ENCODE data around the gene TMEM273.
"Not testable (repeated sequence)": the region's sequence is repeated elsewhere in the genome, so short reads cannot be mapped to it uniquely, and the experiment has no call there.

TMEM273 gene

GRCh38 chr10:49207113-49207512, 18.9 kb upstream of the TMEM273 start:
- Histone ChIP-seq H3K36me3 (ENCODE audit: insufficient read depth, low read length) (no peaks in the 10 kb centered on the region), H3K79me2 (ENCODE audit: control insufficient read depth, insufficient read depth, low read length, unreplicated experiment) (no peaks in the 10 kb centered on the region), H3K4me1 (ENCODE audit: control insufficient read depth, insufficient read depth, low read length, unreplicated experiment) (no peaks in the 10 kb centered on the region), H3K4me3 (ENCODE audit: low read depth, low read length) (no peak overlapping the region), H2AFZ (ENCODE audit: low read length, unreplicated experiment) (no peak overlapping the region), H3K27ac (ENCODE audit: low read depth, low read length) (no peak overlapping the region), H3K27me3 (ENCODE audit: insufficient read depth, low read length) (peaks cover 83% of the 10 kb centered on the region)

GRCh38 chr10:49205206-49205605, 17.0 kb upstream of the TMEM273 start:
- Histone ChIP-seq H3K79me2 (ENCODE audit: control insufficient read depth, insufficient read depth, low read length, unreplicated experiment) (no peaks in the 10 kb centered on the region), H2AFZ (ENCODE audit: low read length, unreplicated experiment) (no peak overlapping the region), H3K27me3 (ENCODE audit: insufficient read depth, low read length) (peaks cover 71% of the 10 kb centered on the region), H3K4me3 (ENCODE audit: low read depth, low read length) (no peak overlapping the region), H3K27ac (ENCODE audit: low read depth, low read length) (no peak overlapping the region), H3K4me1 (ENCODE audit: control insufficient read depth, insufficient read depth, low read length, unreplicated experiment) (no peaks in the 10 kb centered on the region), H3K36me3 (ENCODE audit: insufficient read depth, low read length) (no peaks in the 10 kb centered on the region)

GRCh38 chr10:49204119-49204518, 15.9 kb upstream of the TMEM273 start:
- Histone ChIP-seq H3K36me3 (ENCODE audit: insufficient read depth, low read length) (no peaks in the 10 kb centered on the region), H3K27me3 (ENCODE audit: insufficient read depth, low read length) (peaks cover 69% of the 10 kb centered on the region), H3K4me1 (ENCODE audit: control insufficient read depth, insufficient read depth, low read length, unreplicated experiment) (no peaks in the 10 kb centered on the region), H3K4me3 (ENCODE audit: low read depth, low read length) (no peak overlapping the region), H3K27ac (ENCODE audit: low read depth, low read length) (no peak overlapping the region), H2AFZ (ENCODE audit: low read length, unreplicated experiment) (no peak overlapping the region), H3K79me2 (ENCODE audit: control insufficient read depth, insufficient read depth, low read length, unreplicated experiment) (no peaks in the 10 kb centered on the region)

GRCh38 chr10:49202266-49202665, 14.1 kb upstream of the TMEM273 start:
- Histone ChIP-seq H3K4me3 (ENCODE audit: low read depth, low read length) (no peak overlapping the region), H3K4me1 (ENCODE audit: control insufficient read depth, insufficient read depth, low read length, unreplicated experiment) (no peaks in the 10 kb centered on the region), H3K27me3 (ENCODE audit: insufficient read depth, low read length) (peaks cover 62% of the 10 kb centered on the region), H3K27ac (ENCODE audit: low read depth, low read length) (no peak overlapping the region), H3K79me2 (ENCODE audit: control insufficient read depth, insufficient read depth, low read length, unreplicated experiment) (no peaks in the 10 kb centered on the region), H3K36me3 (ENCODE audit: insufficient read depth, low read length) (no peaks in the 10 kb centered on the region), H2AFZ (ENCODE audit: low read length, unreplicated experiment) (no peak overlapping the region)

- Histone ChIP-seq H3K79me2 (ENCODE audit: control insufficient read depth, insufficient read depth, low read length, unreplicated experiment) (no peaks in the 10 kb centered on the region), H3K36me3 (ENCODE audit: insufficient read depth, low read length) (no peaks in the 10 kb centered on the region), H2AFZ (ENCODE audit: low read length, unreplicated experiment) (no peak overlapping the region), H3K27me3 (ENCODE audit: insufficient read depth, low read length) (peaks cover 49% of the 10 kb centered on the region), H3K4me1 (ENCODE audit: control insufficient read depth, insufficient read depth, low read length, unreplicated experiment) (no peaks in the 10 kb centered on the region), H3K27ac (ENCODE audit: low read depth, low read length) (no peak overlapping the region), H3K4me3 (ENCODE audit: low read depth, low read length) (no peak overlapping the region)
Observed at GRCh38 chr10:49200854-49201253, 12.7 kb upstream of the TMEM273 start.

- H3K36me3 ChIP-seq (ENCODE audit: insufficient read depth, low read length) = no peaks in the 10 kb centered on the region
- H3K79me2 ChIP-seq (ENCODE audit: control insufficient read depth, insufficient read depth, low read length, unreplicated experiment) = no peaks in the 10 kb centered on the region
- no peak overlapping the region for H3K27ac ChIP-seq (ENCODE audit: low read depth, low read length)
- peaks cover 33% of the 10 kb centered on the region for H3K27me3 ChIP-seq (ENCODE audit: insufficient read depth, low read length)
- H2AFZ ChIP-seq (ENCODE audit: low read length, unreplicated experiment) = no peak overlapping the region
- no peak overlapping the region for H3K4me3 ChIP-seq (ENCODE audit: low read depth, low read length)
- no peaks in the 10 kb centered on the region for H3K4me1 ChIP-seq (ENCODE audit: control insufficient read depth, insufficient read depth, low read length, unreplicated experiment)
Observed at GRCh38 chr10:49197171-49197570, 9.0 kb upstream of the TMEM273 start.

- H2AFZ ChIP-seq (ENCODE audit: low read length, unreplicated experiment); H3K79me2 ChIP-seq (ENCODE audit: control insufficient read depth, insufficient read depth, low read length, unreplicated experiment); H3K4me3 ChIP-seq (ENCODE audit: low read depth, low read length); H3K36me3 ChIP-seq (ENCODE audit: insufficient read depth, low read length); H3K4me1 ChIP-seq (ENCODE audit: control insufficient read depth, insufficient read depth, low read length, unreplicated experiment); H3K27ac ChIP-seq (ENCODE audit: low read depth, low read length): not testable (repeated sequence)
- H3K27me3 ChIP-seq (ENCODE audit: insufficient read depth, low read length) = peaks cover 28% of the 10 kb centered on the region
Observed at GRCh38 chr10:49195864-49196263, 7.7 kb upstream of the TMEM273 start.

- Histone ChIP-seq H3K79me2 (ENCODE audit: control insufficient read depth, insufficient read depth, low read length, unreplicated experiment) (no peaks in the 10 kb centered on the region), H3K36me3 (ENCODE audit: insufficient read depth, low read length) (no peaks in the 10 kb centered on the region), H3K27me3 (ENCODE audit: insufficient read depth, low read length) (peaks cover 28% of the 10 kb centered on the region; the same call in 1 of the 2 replicates), H3K4me1 (ENCODE audit: control insufficient read depth, insufficient read depth, low read length, unreplicated experiment) (no peaks in the 10 kb centered on the region), H2AFZ (ENCODE audit: low read length, unreplicated experiment) (no peak overlapping the region), H3K27ac (ENCODE audit: low read depth, low read length) (no peak overlapping the region), H3K4me3 (ENCODE audit: low read depth, low read length) (no peak overlapping the region)
Observed at GRCh38 chr10:49194212-49194920, 6.2 kb upstream of the TMEM273 start.

- Histone ChIP-seq H3K79me2 (ENCODE audit: control insufficient read depth, insufficient read depth, low read length, unreplicated experiment) (no peaks in the 10 kb centered on the region), H2AFZ (ENCODE audit: low read length, unreplicated experiment) (no peak overlapping the region), H3K27me3 (ENCODE audit: insufficient read depth, low read length) (peaks cover 42% of the 10 kb centered on the region), H3K4me3 (ENCODE audit: low read depth, low read length) (no peak overlapping the region), H3K27ac (ENCODE audit: low read depth, low read length) (no peak overlapping the region), H3K36me3 (ENCODE audit: insufficient read depth, low read length) (no peaks in the 10 kb centered on the region), H3K4me1 (ENCODE audit: control insufficient read depth, insufficient read depth, low read length, unreplicated experiment) (no peaks in the 10 kb centered on the region)
Observed at GRCh38 chr10:49191349-49191748, 3.2 kb upstream of the TMEM273 start.

GRCh38 chr10:49189422-49189821, 1.2 kb upstream of the TMEM273 start:
- Histone ChIP-seq H3K36me3 (ENCODE audit: insufficient read depth, low read length) (no peaks in the 10 kb centered on the region), H2AFZ (ENCODE audit: low read length, unreplicated experiment) (no peak overlapping the region), H3K4me1 (ENCODE audit: control insufficient read depth, insufficient read depth, low read length, unreplicated experiment) (no peaks in the 10 kb centered on the region), H3K79me2 (ENCODE audit: control insufficient read depth, insufficient read depth, low read length, unreplicated experiment) (no peaks in the 10 kb centered on the region), H3K27ac (ENCODE audit: low read depth, low read length) (no peak overlapping the region), H3K27me3 (ENCODE audit: insufficient read depth, low read length) (peaks cover 41% of the 10 kb centered on the region), H3K4me3 (ENCODE audit: low read depth, low read length) (no peak overlapping the region)

- no peak overlapping the region for H3K4me3 ChIP-seq (ENCODE audit: low read depth, low read length)
- peaks cover 34% of the 10 kb centered on the region for H3K27me3 ChIP-seq (ENCODE audit: insufficient read depth, low read length)
- no peaks in the 10 kb centered on the region for H3K36me3 ChIP-seq (ENCODE audit: insufficient read depth, low read length)
- H3K27ac ChIP-seq (ENCODE audit: low read depth, low read length) = no peak overlapping the region
- no peaks in the 10 kb centered on the region for H3K4me1 ChIP-seq (ENCODE audit: control insufficient read depth, insufficient read depth, low read length, unreplicated experiment)
- no peak overlapping the region for H2AFZ ChIP-seq (ENCODE audit: low read length, unreplicated experiment)
- no peaks in the 10 kb centered on the region for H3K79me2 ChIP-seq (ENCODE audit: control insufficient read depth, insufficient read depth, low read length, unreplicated experiment)
Observed at GRCh38 chr10:49187044-49187484, 1.1 kb downstream of the TMEM273 start.

Data from ACC112 (cell line).